ENCODE measurements around the gene UTP25. TPM values are rescaled to one million over a fixed set of nuclear protein-coding genes. Genes with fewer than 3 reads are reported as not detected.

The UTP25 gene
- total RNA-seq, 3 donors from 2014 or later (not counting 1 experiment from before 2014, with no cell fraction given) = 6.0 to 8.9 (median 8.3) TPM

- intact Hi-C loops (cut with micrococcal nuclease) = no loop called here
- peaks cover 7% of the 10 kb centered on the region for H3K36me3 Mint-ChIP-seq
- H3K27me3 ChIP-seq (ENCODE audit: control insufficient read depth, insufficient read depth, low read length) = no peaks in the 10 kb centered on the region
- H3K4me3 Mint-ChIP-seq = no peak overlapping the region
- H3K9me3 ChIP-seq (ENCODE audit: control insufficient read depth, insufficient read depth, low read length) = peaks cover 3% of the 10 kb centered on the region
- H3K4me1 ChIP-seq (ENCODE audit: control insufficient read depth, insufficient read depth, low read length) = no peaks in the 10 kb centered on the region
- TF ChIP-seq CTCF (IDR thresholded peaks at IDR 0.05) = no peak
- no peak for ATAC-seq
- H3K27ac ChIP-seq (ENCODE audit: low read length) = no peak overlapping the region
- H3K9me3 Mint-ChIP-seq = peaks cover 2 to 3% of the 10 kb centered on the region in 2 donors
- H3K36me3 ChIP-seq (ENCODE audit: control insufficient read depth, insufficient read depth, low read length) = no peaks in the 10 kb centered on the region
- no peak overlapping the region for H3K4me3 ChIP-seq (ENCODE audit: low read length)
- H3K27ac Mint-ChIP-seq = no peak overlapping the region
- H3K27me3 Mint-ChIP-seq (ENCODE audit: low read depth in 2 of 2) = peaks cover 7 to 9% of the 10 kb centered on the region in 2 donors
- no peak for DNase-seq
- 85% methylated on average over 14 of the region's 16 CpGs for WGBS (ENCODE audit: insufficient coverage)
- H3K4me1 Mint-ChIP-seq = no peaks in the 10 kb centered on the region
These were observed 34.9 kb downstream of the UTP25 start for GRCh38 chr1:209862391-209863356.

- H3K36me3 ChIP-seq (ENCODE audit: control insufficient read depth, insufficient read depth, low read length) = no peaks in the 10 kb centered on the region
- H3K4me1 ChIP-seq (ENCODE audit: control insufficient read depth, insufficient read depth, low read length) = no peaks in the 10 kb centered on the region
- peaks cover 9 to 15% of the 10 kb centered on the region in 2 donors for H3K27me3 Mint-ChIP-seq (ENCODE audit: low read depth in 2 of 2)
- ATAC-seq (no peak), DNase-seq (no peak)
- 58% methylated on average over 4 of the region's 4 CpGs for WGBS (ENCODE audit: insufficient coverage)
- H3K27ac Mint-ChIP-seq = no peak overlapping the region
- peaks cover 2 to 3% of the 10 kb centered on the region in 2 donors for H3K9me3 Mint-ChIP-seq
- H3K9me3 ChIP-seq (ENCODE audit: control insufficient read depth, insufficient read depth, low read length) = peaks cover 4% of the 10 kb centered on the region
- peaks cover 7% of the 10 kb centered on the region for H3K36me3 Mint-ChIP-seq
- intact Hi-C loops (cut with micrococcal nuclease) = no loop called here
- no peak overlapping the region for H3K27ac ChIP-seq (ENCODE audit: low read length)
- H3K4me3 Mint-ChIP-seq = no peak overlapping the region
- no peak for TF ChIP-seq CTCF (IDR thresholded peaks at IDR 0.05)
- H3K27me3 ChIP-seq (ENCODE audit: control insufficient read depth, insufficient read depth, low read length) = no peaks in the 10 kb centered on the region
- H3K4me1 Mint-ChIP-seq = no peaks in the 10 kb centered on the region
- no peak overlapping the region for H3K4me3 ChIP-seq (ENCODE audit: low read length)
These were observed 36.2 kb downstream of the UTP25 start for GRCh38 chr1:209863766-209864485.

- H3K4me1 ChIP-seq (ENCODE audit: control insufficient read depth, insufficient read depth, low read length) = no peaks in the 10 kb centered on the region
- no peaks in the 10 kb centered on the region for H3K4me1 Mint-ChIP-seq
- WGBS (ENCODE audit: insufficient coverage) = 0% methylated on average over 1 of the region's 1 CpG
- DNase-seq (no peak), ATAC-seq (no peak)
- H3K27ac Mint-ChIP-seq = no peak overlapping the region
- H3K4me3 Mint-ChIP-seq = no peak overlapping the region
- H3K4me3 ChIP-seq (ENCODE audit: low read length) = no peak overlapping the region
- H3K9me3 ChIP-seq (ENCODE audit: control insufficient read depth, insufficient read depth, low read length) = peaks cover 4% of the 10 kb centered on the region
- H3K36me3 Mint-ChIP-seq = peaks cover 7% of the 10 kb centered on the region
- peaks cover 6 to 33% of the 10 kb centered on the region in 2 donors for H3K27me3 Mint-ChIP-seq (ENCODE audit: low read depth in 2 of 2)
- H3K27me3 ChIP-seq (ENCODE audit: control insufficient read depth, insufficient read depth, low read length) = peaks cover 2% of the 10 kb centered on the region
- intact Hi-C loops (cut with micrococcal nuclease) = no loop called here
- no peak overlapping the region for H3K27ac ChIP-seq (ENCODE audit: low read length)
- H3K36me3 ChIP-seq (ENCODE audit: control insufficient read depth, insufficient read depth, low read length) = no peaks in the 10 kb centered on the region
- TF ChIP-seq CTCF (IDR thresholded peaks at IDR 0.05) = no peak
- peaks cover 2 to 3% of the 10 kb centered on the region in 2 donors for H3K9me3 Mint-ChIP-seq
These were observed 38.4 kb downstream of the UTP25 start for GRCh38 chr1:209866201-209866600.

Measured in natural killer cell (primary cell).